HEK293T (cell line): ENCODE data around the gene MANBA.

ENCODE experiments used
- ARNT ChIP-seq: fragments of 450-650 bp; IDR thresholded peaks from 2 replicates; pipeline ENCODE4 v1.6.1; 2017; ENCODE audit warnings: mild to moderate bottlenecking
- FOXM1 ChIP-seq: fragments of 450-650 bp; IDR thresholded peaks from 2 replicates; pipeline ENCODE4 v1.6.1; 2017; ENCODE audit warnings: mild to moderate bottlenecking, borderline replicate concordance
- NFRKB ChIP-seq: fragments of 450-650 bp; IDR thresholded peaks from 2 replicates; pipeline ENCODE4 v1.6.1; 2016; ENCODE audit warnings: mild to moderate bottlenecking, moderate library complexity
- SP1 ChIP-seq: fragments of 450-650 bp; IDR thresholded peaks from 2 replicates; pipeline ENCODE4 v1.6.1; 2017
- SUZ12 ChIP-seq: fragments of 450-650 bp; IDR thresholded peaks from 2 replicates; pipeline ENCODE4 v1.6.1; 2016; ENCODE audit warnings: mild to moderate bottlenecking
- TARDBP ChIP-seq: fragments of 450-650 bp; IDR thresholded peaks from 2 replicates; pipeline ENCODE4 v1.6.1; 2016

GRCh38 chr4:102600689-102601088 lies 160.1 kb downstream of the MANBA start:
- no peak for TF ChIP-seq FOXM1
- TF ChIP-seq TARDBP, result no peak
- TF ChIP-seq ARNT, result no peak
- TF ChIP-seq SP1, result no peak
- no peak for TF ChIP-seq SUZ12
- TF ChIP-seq NFRKB, result no peak
